ENCODE data around the gene SLC22A23.
A peak's percentile ranks its signal among the peaks of the same experiment; 100 is the strongest.

Gene SLC22A23

GRCh38 chr6:3283641-3284435, 173.0 kb downstream of the SLC22A23 start:
- DNase-seq (ENCODE audit: extremely low read depth, low read depth), result no peak
- no peak overlapping the region for H3K4me3 ChIP-seq (replicated peaks; ENCODE audit: low read depth, low read length)
- TF ChIP-seq CTCF (IDR thresholded peaks at IDR 0.05; ENCODE audit: low read depth, low read length, missing control alignments), result no peak

GRCh38 chr6:3283241-3283640, 173.6 kb downstream of the SLC22A23 start:
- no peak for DNase-seq (ENCODE audit: extremely low read depth, low read depth)
- H3K4me3 ChIP-seq (replicated peaks; ENCODE audit: low read depth, low read length), result no peak overlapping the region
- no peak for TF ChIP-seq CTCF (IDR thresholded peaks at IDR 0.05; ENCODE audit: low read depth, low read length, missing control alignments)

- H3K4me3 ChIP-seq (replicated peaks; ENCODE audit: low read depth, low read length), result no peak overlapping the region
- no peak for DNase-seq (ENCODE audit: extremely low read depth, low read depth)
- TF ChIP-seq CTCF (IDR thresholded peaks at IDR 0.05; ENCODE audit: low read depth, low read length, missing control alignments), result no peak
These were observed 174.2 kb downstream of the SLC22A23 start for GRCh38 chr6:3282476-3283236.

- DNase-seq (ENCODE audit: extremely low read depth, low read depth), result peak; percentile 19
- TF ChIP-seq CTCF (IDR thresholded peaks at IDR 0.05; ENCODE audit: low read depth, low read length, missing control alignments), result no peak
- no peak overlapping the region for H3K4me3 ChIP-seq (replicated peaks; ENCODE audit: low read depth, low read length)
These were observed 175.0 kb downstream of the SLC22A23 start for GRCh38 chr6:3281631-3282475.

- no peak for DNase-seq (ENCODE audit: extremely low read depth, low read depth)
- no peak overlapping the region for H3K4me3 ChIP-seq (replicated peaks; ENCODE audit: low read depth, low read length)
- TF ChIP-seq CTCF (IDR thresholded peaks at IDR 0.05; ENCODE audit: low read depth, low read length, missing control alignments), result no peak
These were observed 175.9 kb downstream of the SLC22A23 start for GRCh38 chr6:3280866-3281465.

GRCh38 chr6:3280091-3280490, 176.8 kb downstream of the SLC22A23 start:
- no peak for TF ChIP-seq CTCF (IDR thresholded peaks at IDR 0.05; ENCODE audit: low read depth, low read length, missing control alignments)
- H3K4me3 ChIP-seq (replicated peaks; ENCODE audit: low read depth, low read length), result no peak overlapping the region
- no peak for DNase-seq (ENCODE audit: extremely low read depth, low read depth)

Data from HFF-Myc (cell line).